ENCODE results near the gene FILIP1.

The FILIP1 gene

DNA sequence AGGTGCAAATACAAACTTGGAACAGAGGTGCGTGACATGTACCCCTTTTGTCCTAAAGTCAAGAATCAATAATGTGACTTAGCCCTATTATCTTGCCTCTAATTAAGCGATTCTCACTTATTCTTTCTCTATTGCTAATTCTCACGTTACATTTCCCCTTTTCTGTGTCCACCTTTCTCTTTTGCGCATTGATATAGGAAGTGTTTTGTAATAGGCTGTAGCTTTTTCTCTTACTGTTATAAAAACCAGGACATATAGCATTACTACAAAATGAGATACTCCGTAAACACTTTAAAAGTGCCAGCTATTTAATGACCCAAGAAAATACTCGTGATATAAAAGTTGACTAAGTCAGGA lies 208.3 kb downstream of the FILIP1 start:
- no peak for DNase-seq

DNA sequence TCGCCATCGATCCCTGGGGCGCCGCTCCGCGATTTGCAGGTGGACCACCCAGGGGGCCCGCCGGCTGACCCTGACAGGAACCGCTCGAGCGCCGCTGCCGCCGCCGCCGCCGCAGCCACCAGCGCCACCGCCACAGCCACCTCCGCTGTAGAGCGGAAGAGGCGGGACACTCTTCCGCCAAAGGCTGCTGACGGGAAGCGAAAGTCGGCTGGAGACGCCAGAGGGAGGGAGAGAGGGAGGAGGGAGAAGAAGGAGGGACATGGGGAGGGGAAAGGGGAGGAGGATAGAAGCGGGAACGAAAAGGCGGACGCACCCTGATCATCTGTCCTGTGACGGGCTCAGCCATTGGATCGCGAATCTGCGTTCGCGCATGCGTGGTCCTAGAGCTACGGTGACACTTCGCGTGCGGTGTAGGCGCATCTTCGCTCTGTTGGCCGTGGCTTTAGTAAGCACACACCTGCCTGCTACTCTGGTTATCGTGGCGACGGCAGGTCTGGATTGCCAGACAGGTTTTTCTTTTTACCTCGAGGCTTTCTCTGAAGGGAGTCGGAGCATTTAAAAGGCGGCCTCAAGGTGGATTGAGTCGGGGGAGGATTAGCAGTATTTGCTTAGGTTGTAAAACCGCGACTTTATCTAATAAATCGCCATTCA lies 208.8 kb downstream of the FILIP1 start, which contains the start of gene TMEM30A:
TMEM30A (minus strand) TSS at position 161 of the 651 bp plus-strand sequence; CDS start at position 7, 154 bp downstream.
- DNase-seq = peak; percentile 95 to 96

DNA sequence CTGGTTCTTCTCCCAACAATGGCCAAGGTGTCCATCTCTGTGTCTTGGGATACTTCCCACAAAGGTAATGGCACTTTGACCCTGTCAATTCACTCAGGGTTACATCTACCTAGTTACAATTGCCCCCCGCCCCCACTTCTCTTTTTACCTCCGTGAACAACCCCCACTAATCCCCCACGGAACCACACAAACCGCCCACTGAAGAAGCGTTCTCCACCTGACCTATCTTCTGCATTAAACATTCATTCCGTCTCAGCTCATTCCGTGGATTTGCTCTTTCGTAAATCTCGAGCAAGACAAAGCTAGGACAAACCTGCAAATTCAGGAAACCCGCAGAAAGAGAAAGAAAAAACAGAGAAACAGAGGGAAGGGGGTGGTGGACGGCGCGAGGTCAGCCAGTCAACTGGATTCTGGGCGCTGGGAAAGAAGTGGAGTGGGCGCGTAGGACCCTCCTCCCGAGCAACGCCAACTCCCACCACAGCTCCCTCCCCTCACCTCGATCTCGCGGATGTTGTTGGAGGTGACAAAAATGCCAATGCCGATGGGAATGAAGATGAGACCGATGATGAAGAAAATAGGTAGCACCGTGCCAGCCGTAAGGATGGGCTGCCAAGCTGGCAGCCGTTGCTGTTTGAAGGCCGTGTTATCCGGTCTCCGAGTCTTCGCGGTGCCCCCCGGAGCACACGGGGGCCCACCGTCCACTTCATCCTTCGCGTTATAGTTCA lies 209.5 kb downstream of the FILIP1 start:
- no peak for DNase-seq

DNA sequence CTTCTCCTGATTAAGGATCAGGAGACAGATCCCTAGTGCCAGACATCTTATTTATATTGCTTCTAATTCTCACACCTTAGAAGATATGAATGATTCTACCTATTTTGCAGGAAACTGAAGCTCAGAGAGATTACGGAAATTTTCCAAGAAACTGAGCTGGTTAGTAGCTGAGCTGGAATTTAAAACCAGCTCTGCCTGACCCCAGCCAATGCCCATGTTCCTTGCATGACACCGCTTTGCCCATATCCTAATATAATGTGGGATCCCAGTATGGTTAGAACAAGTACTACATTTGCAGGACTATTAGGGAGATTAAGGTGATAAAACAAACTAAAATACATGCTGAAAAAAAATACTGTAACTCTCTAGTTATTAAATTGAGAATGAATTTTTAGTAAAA lies 210.9 kb downstream of the FILIP1 start:
- no peak for DNase-seq

DNA sequence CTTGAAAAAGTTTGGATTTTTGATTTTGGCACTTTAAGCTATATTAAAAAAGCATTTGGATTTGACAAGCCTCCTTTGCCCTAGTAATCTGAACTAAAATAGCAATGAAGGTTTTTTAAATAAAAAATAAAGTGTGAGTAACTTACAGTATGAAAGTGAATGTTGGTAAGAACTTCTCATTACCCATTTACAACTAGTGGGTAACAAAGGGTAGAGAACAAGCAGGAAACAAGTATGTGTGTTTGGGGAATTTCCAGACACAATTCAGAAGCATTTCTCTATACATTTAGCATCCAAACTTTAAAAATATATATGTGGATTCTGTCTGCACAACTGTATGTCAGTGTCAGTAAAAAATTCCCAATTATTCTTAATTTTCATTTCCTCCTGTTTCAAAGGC lies 211.9 kb downstream of the FILIP1 start:
- no peak for DNase-seq

DNA sequence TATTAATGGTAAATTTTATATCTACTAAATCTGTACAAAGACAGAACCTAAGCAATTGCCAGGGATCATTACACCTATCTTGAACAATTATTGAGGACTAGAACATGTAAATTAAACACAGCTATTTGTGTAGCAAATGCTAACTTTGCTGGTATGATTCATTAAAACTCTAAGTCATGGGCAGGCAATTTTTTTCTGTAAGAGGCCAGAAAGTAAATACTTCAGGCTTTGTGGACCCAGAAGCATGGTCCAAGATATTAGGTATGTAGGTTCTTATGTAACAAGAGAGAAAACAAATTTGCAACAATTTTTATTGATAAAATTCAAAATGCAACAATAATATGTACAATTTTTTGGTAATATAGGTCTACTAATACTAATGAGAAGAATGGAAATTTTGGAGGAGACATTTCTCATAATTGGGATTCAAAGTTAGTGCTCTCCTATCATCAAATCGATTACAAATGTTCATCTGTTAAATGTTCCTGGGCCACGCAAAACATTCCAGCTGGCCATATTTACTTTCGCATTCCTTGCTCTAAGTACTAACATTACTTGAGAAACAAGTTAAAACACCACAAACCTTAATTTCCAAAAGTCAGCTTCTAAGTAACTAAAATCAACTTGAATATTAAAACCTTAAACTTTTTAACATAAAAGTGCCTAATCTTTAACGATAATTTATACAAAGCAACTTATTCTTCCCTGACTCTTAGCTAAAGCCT lies 213.3 kb downstream of the FILIP1 start:
- no peak for DNase-seq

DNA sequence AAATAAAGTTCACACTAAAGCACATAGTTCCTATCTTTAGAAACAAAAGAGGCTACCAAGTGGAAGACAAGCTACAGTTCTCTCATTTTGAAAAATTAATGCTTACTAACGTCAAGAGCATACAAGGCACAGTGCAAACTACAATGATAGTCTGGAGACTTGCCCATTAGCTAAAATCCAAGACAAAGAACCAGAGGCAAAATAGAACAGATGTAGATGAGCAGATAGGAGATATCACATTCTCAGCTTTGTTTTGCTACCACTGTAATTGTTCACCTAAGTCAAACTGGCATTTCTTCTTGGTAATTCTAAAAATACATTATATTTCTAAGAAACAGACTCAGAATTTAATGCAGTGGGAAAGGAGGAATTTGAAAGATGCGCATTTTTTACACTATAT lies 214.2 kb downstream of the FILIP1 start:
- no peak for DNase-seq

DNA sequence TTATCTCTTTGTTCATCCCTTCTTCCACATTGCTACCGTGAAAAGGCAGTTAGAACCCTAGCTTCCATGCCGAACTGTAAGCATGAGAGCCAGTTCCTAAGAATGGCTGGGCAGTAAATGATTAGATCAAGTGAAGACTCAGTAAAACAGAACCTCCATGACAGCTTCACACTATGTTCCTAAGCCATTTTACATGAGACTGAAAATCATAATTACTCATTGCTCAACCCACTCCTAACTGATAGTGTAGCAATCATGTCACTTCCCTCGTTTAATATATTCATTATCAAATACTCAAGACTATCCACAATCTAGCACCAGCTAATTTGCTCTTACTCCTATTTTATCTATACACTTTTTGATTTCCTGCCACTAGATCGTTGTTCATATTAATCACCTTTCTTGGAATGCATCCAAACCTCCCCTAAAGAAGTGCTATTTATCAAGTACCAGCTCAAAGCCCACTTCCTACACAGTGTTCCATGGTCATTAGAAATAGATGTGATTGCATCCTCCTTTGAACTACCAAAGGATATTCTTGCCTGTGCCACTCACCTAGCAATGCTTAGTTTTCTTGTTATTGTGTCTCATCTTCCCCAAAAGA lies 215.0 kb downstream of the FILIP1 start:
- DNase-seq = no peak

DNA sequence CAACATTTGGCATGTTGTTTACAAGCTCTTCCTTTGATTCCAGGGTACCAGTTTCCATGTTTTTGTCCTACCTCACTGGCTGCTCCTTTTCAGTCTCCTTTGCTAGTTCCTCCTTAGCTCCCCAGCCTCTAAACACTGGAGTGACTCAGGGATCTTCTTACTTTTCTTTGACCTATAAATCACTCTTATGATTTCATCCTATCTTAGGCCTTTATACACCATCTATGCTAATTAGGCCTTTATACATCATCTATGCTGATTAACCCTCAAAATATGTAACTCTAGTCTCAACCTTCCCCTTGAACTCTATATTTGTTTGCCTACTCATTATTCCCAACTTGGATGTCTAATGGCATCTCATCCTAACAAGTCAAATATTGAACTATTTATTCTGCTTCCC lies 218.5 kb downstream of the FILIP1 start:
- DNase-seq = no peak

DNA sequence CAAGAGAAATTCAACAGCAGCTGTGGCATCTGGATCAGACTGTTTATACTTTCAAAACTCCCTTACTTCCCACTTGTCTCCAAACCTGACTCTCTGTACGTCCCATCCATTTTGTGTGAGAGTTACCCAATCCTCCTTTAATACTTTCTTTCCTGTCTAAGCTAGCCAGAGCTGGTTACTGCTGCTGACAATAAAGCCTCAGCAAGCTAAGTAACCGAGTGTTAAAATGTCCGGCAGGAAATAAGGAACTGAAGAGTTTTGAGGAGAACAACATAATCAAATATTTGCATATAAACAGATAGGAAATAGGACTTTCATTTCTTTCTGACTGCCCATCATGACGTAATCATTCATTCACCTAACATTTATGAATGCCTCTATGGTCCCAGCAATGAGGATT lies 220.6 kb downstream of the FILIP1 start:
- DNase-seq = no peak

DNA sequence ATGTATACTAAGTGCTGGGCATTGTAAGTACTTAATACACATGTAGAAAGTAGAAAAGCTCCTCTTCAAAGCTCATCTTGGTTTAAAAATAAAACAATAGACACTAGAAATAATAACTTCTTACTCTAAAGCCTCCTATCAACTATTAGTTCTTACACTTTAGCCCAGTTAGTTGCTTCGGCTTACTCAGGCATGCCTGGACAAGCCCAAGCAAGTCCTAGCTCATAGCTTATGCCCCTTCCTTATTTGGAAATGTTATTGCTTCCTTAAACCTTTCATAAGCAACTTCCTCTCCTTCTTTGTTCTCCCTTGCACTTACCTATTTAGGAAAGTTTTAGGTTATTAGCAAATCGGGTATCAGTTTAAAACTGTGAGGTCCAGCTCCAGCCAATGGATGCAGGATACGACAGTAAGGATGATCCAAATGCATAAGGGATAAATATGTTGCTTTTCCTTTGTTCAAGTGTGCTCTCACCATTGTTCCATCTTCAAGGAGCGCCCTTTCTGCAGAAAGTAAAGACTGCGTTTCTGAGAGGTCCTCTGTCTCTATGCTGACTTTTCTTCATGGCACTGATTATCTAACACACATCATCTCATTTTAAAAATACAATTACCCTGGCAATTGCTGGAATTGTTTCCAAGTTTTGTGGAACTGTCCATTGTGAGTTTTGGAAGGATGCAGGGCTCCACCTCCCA lies 221.3 kb downstream of the FILIP1 start:
- no peak for DNase-seq

DNA sequence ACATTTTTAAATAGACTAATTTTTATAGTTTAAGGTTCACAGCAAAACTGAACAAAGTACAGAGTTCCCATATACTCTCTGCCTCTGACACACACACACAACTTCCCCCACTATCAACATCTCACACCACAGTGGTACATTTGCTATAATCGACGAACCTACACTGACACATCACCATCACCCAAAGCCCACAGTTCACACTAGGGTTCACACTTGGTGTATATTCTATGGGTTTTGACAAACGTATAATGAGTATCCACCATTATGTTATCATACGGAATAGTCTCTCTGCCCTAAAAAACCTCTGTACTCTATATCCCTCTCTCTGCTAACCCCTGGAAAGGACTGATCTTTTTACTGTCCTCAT lies 224.6 kb downstream of the FILIP1 start:
- no peak for DNase-seq

DNA sequence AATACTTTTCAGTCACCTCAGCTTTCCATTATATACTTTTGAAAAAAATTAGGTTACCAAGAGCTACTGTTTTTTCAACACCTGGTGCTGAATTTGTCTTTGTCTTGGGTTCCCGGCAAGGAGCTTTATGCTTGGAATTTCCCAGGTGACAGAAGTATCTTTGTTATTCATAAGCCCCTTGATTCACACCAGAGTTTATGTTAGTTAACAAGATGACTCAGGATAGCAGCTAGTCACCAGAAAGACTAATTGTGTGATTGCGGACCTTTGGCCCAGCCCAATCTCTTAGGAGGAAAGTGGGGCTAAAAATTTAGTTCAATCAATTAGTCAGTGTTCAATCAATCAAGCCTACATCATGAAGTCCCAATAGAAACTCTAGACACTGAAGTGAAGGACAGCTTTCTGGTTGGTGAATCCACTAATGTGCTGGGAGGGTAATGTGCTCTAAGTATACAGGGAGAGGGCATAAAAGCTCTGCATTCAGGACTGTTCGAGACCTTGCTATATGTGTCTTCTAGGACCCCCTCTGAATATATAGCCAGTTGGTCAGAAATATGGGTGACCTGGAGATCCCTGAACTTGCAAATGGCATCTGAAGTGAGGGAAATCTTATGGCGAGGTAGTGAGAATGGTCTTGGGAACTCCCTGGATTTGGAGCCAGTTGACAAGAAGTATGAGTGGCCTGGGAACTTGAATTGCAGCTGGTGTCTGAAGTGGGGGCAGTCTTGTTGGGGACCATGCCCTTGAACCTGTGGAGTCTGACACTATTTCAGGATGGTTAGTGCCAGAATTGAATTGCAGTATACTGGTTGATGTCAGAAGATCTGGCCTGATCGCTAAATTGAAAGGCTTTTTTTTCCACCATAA lies 225.2 kb downstream of the FILIP1 start:
- no peak for DNase-seq

DNA sequence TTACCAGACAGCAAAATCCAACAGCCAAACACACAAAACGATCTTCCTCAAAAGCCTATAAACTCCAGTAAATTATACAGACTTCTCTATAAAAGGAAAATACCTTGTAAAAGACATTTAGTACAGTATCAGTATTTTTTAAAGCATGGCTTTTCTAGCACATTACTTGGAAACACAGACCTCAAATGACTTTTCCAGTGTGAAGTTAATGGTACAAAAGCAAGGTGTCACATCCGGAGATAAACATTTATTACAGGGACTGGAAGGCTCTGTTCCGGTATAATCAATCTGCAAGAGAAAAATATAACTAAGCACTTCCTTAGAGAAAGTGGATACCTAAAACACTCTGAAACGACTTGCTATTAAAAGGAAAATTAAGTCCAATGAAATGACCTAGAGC lies 226.1 kb downstream of the FILIP1 start:
- DNase-seq = no peak

DNA sequence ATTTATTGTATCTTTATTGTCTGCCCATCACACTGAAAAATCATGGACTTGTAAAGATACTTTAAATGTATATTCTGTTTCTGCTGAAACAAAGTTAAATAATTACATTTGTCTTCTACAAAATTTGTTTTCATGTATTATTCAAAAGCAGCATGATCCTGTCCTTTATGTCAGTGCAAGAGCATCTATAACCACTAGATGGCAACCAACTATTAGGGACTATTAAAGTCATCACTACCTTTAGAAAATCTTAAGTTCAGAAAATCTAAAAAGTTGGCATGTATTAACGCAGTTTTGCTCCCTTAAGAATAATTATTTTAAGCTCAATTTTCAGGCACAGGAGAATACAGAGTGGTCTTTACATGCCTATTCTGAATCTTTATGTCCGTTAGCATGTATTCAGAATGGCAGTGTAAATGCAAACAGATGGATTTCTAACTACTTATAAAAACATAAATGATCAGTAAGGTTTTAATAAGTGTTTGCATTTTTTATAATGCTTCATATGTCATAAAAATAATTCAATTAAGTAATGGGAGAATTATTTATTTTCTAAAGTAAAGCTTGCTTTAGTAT lies 226.8 kb downstream of the FILIP1 start:
- DNase-seq = no peak

DNA sequence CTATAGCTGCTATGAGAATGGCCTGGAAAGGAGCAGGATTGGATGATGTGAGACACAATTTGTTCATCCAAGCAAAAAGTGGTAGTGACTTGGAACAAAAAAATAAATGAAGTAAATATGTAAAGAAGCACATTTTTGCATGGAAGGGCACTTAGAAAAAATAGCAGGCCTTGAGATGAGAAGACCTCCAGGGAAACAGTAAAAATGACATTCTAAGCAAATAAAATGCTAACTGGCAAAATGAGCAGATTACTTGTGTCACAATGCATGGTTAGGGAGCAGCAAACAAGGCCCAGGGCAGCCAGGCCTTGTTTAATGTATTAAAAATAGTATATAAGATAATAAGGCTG lies 230.2 kb downstream of the FILIP1 start:
- no peak for DNase-seq

DNA sequence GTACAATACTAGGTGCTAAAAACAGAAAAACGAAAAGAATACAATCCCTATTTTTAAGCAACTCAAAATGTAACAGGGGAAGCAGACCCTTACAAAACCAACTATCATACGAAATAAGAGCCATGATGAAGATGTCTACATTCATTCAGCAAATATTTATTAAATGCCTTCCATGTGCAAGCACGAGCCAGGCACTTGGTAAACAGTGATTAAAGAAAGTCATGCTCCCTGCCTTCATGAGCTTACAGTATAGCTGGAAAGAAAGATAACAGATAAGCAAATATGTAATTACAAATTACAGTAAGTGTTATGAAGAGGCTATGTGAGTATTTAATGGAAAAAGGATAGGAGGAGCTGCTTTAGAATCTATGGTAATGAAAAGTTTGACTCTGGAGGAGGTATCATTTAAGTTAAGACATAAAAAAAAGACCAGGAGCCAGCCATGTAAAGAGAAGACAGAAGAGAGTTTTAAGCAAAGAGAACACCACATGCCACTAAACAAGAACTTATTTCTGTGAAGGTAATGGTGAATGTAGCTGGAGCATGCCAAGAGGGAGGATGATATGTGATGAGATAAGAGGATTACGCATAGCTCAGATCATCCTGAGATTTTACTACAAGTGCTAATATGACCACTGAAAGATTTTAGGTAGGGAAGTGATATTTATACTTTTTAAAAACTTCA lies 230.7 kb downstream of the FILIP1 start:
- DNase-seq = no peak

DNA sequence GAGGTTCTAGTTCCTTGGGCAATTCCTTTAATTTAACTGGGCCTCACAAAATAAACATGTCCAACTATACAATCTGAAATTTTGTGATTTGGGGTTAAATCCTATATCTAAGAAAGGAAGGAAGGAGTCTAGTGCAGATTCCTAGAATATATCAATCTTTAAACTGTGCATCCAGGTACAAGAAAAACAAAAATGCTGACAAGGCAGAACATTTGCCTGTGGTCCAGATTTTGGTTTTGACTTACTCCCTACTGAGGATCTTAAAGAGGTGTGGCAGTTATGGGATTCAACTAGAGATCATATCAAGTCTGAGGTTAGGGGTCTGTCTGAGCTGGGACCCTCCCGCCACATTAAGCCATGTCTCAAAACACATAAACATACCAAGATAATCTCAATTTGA lies 232.3 kb downstream of the FILIP1 start:
- DNase-seq = no peak

DNA sequence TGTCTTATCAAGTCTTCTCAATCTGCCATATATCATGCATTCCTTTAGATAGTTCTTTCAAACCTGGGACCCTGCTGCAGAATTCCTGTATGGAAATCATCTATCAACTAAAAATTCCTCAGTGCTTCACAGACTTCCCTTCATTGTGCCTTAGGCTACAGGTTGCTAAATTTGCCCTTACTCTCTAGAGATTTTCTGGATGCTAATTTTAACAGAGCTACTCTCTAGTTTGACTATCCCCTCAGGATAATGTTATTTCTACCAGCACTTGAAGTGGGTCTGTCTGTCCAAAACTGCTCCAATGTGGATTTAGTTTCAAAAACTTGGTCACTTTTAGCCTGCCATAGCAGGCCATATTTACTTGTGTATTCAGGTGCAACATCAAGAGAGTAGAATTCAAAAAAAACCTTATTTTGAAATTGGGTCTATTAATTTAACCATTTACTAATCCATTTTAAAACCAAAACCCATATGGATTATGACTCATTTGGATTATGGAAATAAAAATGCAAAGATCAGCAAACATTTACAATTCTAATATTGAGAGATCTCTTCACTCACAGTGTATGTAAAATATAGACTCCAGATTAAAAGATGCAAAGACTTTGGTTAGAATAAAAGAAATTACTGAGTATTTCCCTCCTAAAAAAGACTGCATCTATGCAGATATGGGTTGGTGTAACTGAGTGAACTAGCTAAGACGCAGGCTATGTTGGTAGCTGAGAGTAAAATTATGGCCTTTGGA lies 236.1 kb downstream of the FILIP1 start:
- no peak for DNase-seq

DNA sequence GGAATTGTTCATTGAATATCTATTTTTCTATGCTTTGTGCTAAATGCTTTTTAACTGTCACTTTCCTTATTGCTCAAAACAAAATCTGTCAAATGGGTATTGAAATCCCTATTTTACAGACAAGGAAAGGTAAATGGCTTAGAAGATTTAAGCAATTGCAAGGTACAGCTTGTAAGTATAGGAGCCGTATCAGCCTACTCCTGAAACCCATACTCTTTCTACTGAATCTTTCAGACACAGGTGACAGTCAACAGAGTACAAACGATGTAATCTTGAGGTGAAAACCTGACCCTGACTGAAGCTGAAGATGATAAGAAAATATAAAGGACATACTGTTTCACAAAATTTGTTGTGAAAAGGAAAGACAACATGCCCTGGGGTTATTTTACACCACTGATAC lies 243.0 kb downstream of the FILIP1 start:
- no peak for DNase-seq

DNA sequence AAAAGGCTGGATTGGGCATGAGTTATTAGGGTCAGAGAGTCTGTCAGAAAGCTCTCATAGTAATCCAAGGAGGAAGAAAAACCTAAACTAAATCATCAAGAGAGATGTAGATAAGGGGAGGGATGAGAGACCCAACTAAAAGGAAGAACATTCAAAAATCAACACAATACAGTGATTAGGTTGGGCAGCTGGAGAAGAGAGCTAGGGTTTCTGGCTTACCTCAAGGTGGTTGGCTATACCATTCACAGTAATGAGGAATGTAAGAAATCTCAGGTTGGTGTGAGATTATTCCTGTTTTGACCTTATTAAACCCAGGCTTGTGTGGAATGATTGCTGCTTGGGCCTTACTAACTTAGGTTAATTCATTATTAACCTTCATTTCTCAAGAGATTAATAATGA lies 243.8 kb downstream of the FILIP1 start:
- DNase-seq = no peak

Data from NCI-H1930 (cell line).